DMS 273 (cell line): ENCODE data around the gene SMYD1.

Source experiments
- DNase-seq: peaks from one replicate; lab custom pipeline; 2025; ENCODE audit not compliant: unreplicated experiment; lab: John Stamatoyannopoulos, UW

Gene SMYD1

GRCh38 chr2:88139203-88139702, 71.6 kb downstream of the SMYD1 start:
- no peak for DNase-seq

- no peak for DNase-seq
These were observed 72.2 kb downstream of the SMYD1 start for GRCh38 chr2:88139804-88140203.

- no peak for DNase-seq
These were observed 74.3 kb downstream of the SMYD1 start for GRCh38 chr2:88141952-88142351.

DNA sequence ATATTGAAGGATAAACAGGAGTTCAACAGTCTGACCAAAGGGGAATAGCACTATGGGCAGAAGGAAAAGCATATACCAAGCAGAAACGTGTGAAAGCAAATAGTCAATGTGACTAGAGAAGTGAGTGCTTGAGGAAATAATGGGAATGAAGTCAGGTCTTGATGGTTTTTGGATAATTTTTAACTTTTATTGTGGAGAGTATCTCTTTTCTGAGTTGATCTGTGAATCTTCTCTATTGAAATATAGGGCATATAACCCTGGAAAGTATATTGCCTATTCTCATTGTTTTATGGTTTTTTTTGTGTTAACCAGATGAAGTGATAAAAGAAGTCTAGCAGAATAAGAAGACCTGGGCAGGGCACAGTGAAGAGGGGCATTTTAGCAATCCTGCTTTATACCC, 76.6 kb downstream of the SMYD1 start:
- no peak for DNase-seq

DNA sequence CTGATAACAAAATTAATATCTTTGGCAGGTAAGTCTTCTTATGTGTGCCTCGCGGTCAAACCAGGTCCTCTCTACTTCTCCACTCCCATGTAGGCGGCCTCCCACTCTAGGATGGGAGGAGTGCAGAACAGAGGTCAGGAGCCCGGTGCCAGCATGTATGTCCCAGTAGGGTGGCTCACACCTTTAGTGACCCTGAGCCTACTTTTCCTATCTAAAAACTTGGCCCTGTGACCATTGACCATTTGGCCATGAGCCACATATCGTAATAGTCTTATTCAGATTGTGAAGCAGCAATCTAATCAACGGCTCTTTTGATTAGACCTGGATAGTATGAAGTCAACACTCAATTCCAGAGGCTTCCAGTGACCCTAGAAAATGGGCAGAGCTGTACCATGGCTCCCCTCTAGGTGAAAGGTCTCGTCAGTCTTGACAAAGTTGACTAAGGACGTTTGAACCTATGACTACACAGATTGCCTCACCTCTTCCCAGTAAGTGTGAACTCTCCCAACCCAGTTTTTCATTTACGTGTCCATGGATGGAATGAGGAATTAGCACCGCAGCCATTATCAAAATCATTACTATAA, 77.4 kb downstream of the SMYD1 start:
- no peak for DNase-seq

- DNase-seq: no peak
These were observed 79.0 kb downstream of the SMYD1 start for GRCh38 chr2:88146590-88146989.

GRCh38 chr2:88147145-88147544, 79.5 kb downstream of the SMYD1 start:
- no peak for DNase-seq

DNA sequence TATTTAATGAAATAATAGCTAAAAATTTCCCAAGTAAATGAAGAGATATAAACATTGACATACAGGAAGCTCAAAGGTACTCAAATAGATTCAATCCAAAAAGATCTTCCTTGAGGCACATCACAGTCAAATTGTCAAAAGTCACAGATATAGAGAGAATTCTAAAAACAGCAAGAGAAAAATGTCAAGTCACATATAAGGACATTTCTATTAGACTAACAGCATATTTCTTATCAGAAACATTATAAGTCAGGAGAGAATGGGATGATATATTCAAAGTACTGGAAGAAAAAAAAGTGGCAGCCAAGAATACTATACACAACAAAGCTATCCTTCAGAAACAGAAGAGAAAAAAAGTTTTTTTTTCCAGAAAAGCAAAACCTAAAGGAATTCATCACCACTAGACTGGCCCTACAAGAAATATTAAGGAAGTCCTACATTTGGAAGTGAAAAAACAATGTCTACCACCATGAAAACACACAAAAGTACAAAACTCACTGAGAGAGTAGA, 81.4 kb downstream of the SMYD1 start:
- no peak for DNase-seq

- DNase-seq: no peak
These were observed 91.9 kb downstream of the SMYD1 start for GRCh38 chr2:88159481-88159880.

DNA sequence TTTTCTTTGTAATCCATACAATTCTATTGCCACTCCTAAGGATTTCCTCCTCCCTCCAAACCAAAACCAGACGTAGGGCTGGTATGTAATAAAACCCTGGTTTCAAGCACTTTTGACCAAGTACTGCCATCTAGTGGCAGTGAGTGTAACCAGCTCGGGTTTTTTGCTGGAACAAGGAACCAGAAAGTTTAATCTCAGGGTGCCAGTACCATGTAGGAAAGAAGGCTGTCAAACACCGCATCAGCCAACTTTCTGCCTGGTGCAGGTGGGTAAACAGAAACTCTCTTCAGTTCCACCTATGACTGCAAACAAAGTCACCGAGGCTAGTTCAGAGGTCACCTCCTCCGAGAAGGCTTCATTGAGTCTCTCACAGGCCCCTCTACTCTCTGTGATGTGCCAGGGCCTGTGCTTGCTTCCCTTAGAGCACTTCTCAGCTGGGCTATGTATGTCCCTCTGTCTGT, 92.4 kb downstream of the SMYD1 start:
- peak; percentile 86 for DNase-seq

DNA sequence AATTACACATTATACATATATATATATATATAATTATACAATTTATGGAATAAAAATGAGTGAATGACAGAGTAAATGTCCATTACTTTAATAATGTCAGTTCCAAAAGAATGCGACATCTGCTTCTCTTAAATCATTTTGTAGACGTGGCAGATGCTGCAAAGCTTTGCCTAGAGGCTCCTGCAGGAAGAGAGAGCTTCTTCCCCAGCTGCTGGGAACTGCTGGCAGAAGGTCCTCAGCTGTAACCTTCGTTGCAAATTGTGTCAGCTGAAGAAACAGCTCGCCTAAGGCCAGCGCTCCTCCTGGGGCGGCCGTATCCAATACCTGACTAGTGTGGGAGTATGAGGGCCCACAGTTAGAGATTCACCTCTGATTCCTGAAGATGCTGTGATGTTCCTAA, 92.9 kb downstream of the SMYD1 start:
- DNase-seq: peak; percentile 36

- DNase-seq: no peak
These were observed 94.0 kb downstream of the SMYD1 start for GRCh38 chr2:88161446-88162244.
